Epithelial cell of proximal tubule (primary cell): ENCODE measurements around the gene PPIG. TPM values are rescaled to one million over a fixed set of nuclear protein-coding genes. Genes with fewer than 3 reads are reported as not detected.
"Not testable (repeated sequence)": the region's sequence is repeated elsewhere in the genome, so short reads cannot be mapped to it uniquely, and the experiment has no call there.

Source experiments
- DNase-seq: peaks from one replicate; pipeline ENCODE4 v3.0.0-alpha.2; 2011; ENCODE audit warnings: low read depth
- H3K4me3 ChIP-seq: 2 replicates; pipeline ENCODE4 v1.5.1; 2011; ENCODE audit warnings: low read depth, mild to moderate bottlenecking, low read length
- total RNA-seq: library from RNA; depleted of rRNA; stranded (reverse); fragments of >200 nt; gene quantifications from 2 replicates; pipeline ENCODE4 v1.2.3, GENCODE V29; 2015
- TF ChIP-seq, protein P1 (sequence below): conservative IDR thresholded peaks from 2 replicates; pipeline ENCODE4 v1.5.1; 2012; ENCODE audit warnings: low read depth, mild to moderate bottlenecking, low read length

PPIG gene
- 15.0 and 21.9 TPM in 2 replicates for total RNA-seq

DNA sequence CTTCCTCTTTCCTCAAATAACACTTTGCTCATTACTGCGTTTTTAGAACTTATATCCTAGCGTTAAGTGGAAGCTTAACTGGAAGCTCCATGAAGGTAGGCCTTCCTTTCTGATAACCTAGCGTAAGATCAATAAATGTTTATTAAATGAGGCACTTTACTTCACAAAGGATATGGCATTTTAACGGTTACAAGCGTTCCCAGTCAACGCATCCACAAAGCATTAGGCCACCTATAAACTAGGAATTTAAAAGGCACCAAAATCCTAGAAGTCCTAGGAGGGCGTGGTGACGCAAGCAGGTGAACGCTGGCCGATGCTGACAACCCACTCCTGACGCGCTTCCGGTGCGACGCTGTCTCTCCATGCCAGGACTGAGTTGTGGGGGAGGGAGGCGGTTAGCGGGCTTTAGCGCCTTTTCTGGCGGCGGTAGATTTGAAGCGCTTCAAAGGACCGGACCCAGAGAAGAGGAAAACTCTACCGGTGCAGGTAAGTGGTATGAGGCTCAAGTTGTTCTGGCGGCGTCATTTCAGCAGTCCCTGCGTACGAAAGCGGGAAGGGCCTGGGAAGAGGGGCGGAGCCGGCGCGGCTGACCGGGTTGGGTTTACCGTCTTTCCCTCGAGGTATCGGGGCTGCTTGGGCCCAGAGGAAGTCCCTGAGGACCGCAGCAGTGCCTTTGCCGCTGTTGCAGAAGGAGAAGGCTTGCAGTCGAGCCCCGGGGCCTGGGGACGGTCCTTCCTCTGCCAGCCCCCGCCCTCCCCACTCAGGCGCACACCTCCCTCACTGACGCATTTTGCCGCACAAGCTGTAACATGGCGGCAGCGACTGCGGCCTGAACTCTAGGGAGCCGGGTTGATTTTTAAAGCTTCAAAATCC lies at the start of gene PPIG:
TSS of gene PPIG (plus strand) at position 347 of the 873 bp plus-strand sequence. CDS start 19,691 bp downstream, outside the sequence.
- TF ChIP-seq, protein P1, sequence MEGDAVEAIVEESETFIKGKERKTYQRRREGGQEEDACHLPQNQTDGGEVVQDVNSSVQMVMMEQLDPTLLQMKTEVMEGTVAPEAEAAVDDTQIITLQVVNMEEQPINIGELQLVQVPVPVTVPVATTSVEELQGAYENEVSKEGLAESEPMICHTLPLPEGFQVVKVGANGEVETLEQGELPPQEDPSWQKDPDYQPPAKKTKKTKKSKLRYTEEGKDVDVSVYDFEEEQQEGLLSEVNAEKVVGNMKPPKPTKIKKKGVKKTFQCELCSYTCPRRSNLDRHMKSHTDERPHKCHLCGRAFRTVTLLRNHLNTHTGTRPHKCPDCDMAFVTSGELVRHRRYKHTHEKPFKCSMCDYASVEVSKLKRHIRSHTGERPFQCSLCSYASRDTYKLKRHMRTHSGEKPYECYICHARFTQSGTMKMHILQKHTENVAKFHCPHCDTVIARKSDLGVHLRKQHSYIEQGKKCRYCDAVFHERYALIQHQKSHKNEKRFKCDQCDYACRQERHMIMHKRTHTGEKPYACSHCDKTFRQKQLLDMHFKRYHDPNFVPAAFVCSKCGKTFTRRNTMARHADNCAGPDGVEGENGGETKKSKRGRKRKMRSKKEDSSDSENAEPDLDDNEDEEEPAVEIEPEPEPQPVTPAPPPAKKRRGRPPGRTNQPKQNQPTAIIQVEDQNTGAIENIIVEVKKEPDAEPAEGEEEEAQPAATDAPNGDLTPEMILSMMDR: no peak
- no peak for DNase-seq
- H3K4me3 ChIP-seq: peak within 1 kb of the TSS; percentile 90

DNA sequence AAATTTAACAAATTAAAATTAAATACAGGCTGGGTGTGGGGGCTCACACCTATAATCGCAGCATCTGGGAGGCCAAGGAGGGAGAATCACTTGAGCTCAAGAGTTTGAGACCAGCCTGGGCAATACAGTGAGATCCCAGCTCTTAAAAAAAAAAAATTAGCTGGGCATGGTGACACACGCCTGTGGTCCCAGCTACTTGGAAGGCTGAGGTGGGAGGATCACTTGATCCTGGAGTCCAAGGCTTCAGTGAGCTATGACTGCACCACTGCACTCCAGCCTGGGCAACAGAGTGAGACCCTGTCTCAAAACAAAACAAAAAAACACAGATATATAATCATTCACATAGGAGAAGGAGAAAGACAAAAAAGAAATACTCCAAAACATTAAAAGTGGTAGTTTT lies 44.7 kb upstream of the PPIG start:
- not testable (repeated sequence) for H3K4me3 ChIP-seq, DNase-seq

DNA sequence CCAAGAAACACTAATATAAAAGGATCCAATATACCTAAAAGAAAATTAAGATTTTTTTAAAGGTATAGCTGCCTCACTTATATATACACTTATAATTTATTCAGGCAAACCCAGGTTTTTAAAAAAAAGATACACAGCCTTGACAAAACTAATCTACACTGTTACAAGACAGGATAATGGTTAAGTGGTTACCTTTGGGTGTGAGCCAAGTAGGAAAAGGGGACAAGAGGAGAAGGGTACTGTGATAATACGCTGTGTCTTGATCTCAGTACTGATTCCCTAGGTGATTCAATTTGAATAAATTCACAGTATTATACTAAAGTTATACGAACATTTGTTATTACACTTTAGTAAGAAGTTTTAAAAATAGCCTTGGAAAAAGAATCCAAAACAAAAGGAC lies 44.0 kb upstream of the PPIG start:
- H3K4me3 ChIP-seq: no peak overlapping the region
- TF ChIP-seq, protein P1: no peak
- DNase-seq: no peak

DNA sequence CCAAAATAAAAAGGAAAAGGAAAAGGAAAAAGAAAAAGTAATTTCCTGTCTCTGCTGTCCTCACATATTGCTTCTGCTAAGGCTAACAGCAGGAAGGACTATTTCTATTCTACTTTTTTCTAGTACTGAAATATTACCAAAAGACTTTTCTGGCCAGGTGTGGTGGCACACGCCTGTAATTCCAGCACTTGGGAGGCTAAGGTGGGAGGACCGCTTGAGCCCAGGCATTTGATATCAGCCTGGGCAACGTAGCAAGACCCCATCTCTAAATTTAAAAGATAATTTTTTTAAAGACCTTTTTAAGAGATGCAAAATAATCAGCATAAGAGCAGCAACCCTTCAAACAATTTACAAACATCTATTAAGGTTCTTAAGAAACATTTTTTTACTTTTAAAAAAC lies 41.7 kb upstream of the PPIG start:
- no peak for DNase-seq
- TF ChIP-seq, protein P1: no peak

DNA sequence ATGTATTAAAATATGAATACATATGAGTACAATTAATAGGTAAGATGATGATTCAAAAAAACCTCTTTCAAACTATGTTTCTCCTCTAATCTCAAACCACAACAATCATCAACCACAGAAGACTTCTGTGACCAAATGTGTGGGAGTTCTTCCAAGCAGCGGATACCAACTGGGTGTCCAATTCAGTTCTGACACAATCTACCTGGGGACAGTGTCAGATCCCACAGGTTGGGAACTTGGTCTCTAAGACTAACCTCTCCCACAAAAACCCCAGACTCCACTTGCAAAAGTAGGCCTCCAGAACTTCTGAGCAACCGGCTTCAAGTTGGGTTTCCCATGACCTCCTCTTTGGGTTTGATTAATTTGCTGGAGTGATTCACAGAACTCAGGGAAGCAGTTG lies 37.4 kb upstream of the PPIG start:
- no peak overlapping the region for H3K4me3 ChIP-seq
- DNase-seq: no peak
- TF ChIP-seq, protein P1: no peak

More for the DNA sequence above, 41.7 kb upstream of the PPIG start:
- H3K4me3 ChIP-seq: no peak overlapping the region

DNA sequence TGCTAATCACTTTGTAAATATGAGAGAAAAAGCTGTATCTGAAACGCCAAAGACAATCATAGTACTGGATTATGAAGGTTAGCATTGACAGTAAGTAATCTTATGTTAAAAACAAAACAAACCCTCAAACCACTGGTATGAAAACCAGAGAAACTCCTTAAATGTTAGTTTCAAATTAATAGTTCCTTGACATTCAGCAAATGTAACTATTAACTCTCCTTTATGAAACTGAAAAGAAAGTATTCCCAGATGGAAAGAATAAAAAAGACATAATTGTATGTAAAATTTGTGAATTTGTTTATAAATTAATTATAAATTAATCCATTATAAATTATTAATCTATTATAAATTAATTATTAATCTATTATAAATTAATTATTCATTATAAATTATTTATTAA lies 22.8 kb upstream of the PPIG start:
- DNase-seq: no peak
- TF ChIP-seq, protein P1: no peak

DNA sequence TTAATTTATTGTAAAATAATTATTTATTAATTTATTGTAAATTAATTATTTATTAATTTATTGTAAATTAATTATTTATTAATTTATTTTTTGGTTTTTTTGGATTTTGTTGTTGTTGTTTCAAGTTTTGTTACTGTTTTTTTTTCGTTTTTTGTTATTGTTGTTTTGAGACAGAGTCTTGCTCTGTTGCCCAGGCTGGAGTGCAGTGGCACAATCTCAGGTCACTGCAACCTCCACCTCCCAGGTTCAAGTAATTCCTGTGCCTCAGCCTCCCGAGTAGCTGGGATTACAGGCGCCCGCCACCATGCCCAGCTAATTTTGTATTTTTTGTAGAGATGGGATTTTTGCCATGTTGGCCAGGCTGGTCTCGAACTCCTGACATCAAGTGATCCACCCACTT lies 22.1 kb upstream of the PPIG start:
- not testable (repeated sequence) for H3K4me3 ChIP-seq, DNase-seq

More for the DNA sequence above, 22.8 kb upstream of the PPIG start:
- H3K4me3 ChIP-seq: no peak overlapping the region

DNA sequence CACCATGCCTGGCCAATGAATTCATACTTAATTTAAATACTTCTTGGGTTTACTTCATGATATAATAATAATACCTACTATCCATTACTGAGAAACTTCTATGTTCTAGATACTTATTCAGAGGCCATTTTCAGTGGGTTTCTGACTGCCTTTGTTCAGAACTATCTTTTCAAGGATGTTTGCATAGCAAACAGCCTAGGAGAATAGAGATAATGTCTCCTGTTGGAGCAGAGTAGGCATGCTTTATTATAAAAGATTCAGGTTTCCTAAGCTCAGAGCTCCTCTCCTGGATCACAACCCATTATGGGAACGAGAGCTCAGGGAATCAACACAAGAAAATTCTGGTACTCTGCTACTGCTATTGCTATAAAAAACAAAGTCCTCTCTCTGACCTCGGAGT lies 21.6 kb upstream of the PPIG start:
- DNase-seq: no peak
- no peak overlapping the region for H3K4me3 ChIP-seq

More for the DNA sequence above, 21.6 kb upstream of the PPIG start:
- TF ChIP-seq, protein P1: no peak
